Stimulated activated CD4-positive, alpha-beta T cell treated with anti-CD3 and anti-CD28 coated beads, TNF-alpha, amount 100 ng/mL, for 24 hours (primary cell): ENCODE data around the gene EIF2AK2.
"Not testable (repeated sequence)": the region's sequence is repeated elsewhere in the genome, so short reads cannot be mapped to it uniquely, and the experiment has no call there.

Source experiments
- DNase-seq, 3 experiments: peaks; one replicate each; pipeline ENCODE4 v3.0.0-alpha.2; 2020; ENCODE audit warnings: low read depth in 3 of 3

EIF2AK2 gene

DNA sequence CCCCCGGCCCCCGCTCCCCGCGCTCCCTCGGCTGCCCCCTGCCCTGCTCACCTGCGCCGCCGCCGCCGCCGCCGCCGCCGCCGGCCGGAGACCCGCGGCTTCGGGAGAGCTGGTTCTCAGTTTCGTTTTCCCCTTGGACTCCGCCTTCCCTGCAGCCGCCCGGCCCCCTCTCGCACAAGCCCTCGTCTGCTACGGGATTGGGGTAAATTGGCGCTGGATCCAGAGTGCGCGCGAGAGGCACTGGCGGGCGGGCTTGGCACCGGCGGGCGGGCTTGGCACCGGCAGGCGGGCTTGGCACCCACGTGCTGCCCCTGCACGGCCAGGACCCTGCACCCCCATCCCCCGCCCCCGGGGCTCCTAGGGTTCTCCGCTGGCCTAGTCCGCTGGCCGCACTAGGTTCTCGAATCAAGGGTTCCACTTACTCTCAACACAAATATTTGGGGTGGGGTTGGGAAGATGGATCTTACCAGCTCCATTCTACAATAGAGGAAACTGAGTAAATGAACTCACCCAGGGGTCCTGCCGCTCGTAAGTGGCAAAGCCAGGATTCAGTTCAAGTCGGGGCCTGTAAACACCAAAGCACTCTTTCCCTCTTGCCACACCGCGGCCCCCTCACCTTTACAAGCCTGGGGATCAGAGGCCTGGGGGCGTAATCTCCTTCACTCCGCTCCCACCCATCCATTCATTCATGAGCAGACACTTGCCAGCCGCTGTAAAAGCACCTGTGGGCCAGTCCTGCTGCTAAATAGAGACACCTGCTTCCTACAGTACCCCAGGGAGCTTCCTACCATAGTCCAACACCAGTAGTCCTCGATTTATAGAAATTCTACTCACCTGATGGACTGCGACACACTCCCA is at the start of gene EIF2AK2:
Gene EIF2AK2 (minus strand): TSS at position 124 of the 858 bp plus-strand sequence. CDS start 9,174 bp downstream, outside the sequence.
- peak; percentile 49 to 77 (median 62) for DNase-seq

GRCh38 chr2:37205689-37206341 is 49.0 kb upstream of the EIF2AK2 start:
- DNase-seq = no peak

DNA sequence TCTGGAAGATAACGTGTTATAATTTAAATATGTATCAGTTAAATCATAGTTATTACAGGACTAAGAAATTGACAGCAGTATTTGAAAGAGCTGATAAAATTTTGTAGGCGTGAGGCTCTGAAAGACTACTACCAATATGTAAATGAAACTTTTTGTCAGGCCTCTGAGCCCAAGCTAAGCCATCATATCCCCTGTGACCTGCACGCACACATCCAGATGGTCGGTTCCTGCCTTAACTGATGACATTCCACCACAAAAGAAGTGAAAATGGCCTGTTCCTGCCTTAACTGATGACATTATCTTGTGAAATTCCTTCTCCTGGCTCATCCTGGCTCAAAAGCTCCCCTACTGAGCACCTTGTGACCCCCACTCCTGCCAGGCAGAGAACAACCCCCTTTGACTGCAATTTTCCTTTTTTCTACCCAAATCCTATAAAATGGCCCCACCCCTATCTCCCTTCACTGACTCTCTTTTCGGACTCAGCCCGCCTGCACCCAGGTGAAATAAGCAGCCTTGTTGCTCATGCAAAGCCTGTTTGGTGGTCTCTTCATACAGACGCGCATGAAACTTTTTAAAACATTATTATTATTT is 48.4 kb upstream of the EIF2AK2 start:
- DNase-seq = not testable (repeated sequence)

GRCh38 chr2:37203708-37204107 is 46.9 kb upstream of the EIF2AK2 start:
- DNase-seq = no peak

DNA sequence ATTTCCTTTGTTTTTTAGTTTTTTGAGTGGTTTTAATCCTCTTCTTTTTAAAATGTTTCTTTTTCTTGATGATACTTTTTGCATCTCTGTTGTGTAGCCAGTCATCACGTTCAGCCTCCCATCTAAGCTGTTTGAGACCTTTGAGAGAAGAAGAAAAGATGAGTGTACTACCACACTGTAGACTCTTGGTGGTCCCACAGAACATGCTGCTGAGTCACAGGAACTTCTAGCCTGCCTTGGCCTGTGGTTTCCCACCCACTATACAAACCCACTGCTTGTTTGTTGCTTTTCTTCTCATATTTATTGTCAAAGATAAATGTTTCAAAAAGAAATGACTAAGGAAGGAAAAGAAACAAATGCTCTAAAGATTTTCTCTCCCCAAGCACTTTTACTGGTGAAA is 45.0 kb upstream of the EIF2AK2 start:
- DNase-seq = no peak

DNA sequence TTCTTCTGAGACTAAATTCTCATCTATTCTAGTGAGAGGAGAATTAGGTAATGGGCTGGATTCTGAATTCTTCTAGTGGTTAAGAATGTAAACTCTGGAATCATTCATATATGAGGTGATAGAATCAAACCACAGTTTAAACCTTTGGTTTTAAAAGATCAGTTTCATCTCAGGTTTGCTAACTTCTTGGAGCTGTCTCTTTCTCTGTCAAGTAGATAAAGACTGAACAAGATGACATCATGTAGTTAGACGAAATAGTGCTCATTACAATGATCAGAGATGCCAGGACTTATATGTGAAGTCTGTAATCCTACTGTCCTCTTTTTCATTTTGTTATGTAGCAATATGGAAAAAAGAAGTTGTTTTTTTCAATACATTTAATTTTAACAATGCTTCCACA is 44.4 kb upstream of the EIF2AK2 start:
- no peak for DNase-seq

- DNase-seq = no peak
These were observed 41.9 kb upstream of the EIF2AK2 start for GRCh38 chr2:37198681-37199065.

- DNase-seq = peak; percentile 80 to 85 (median 85)
These were observed 39.8 kb upstream of the EIF2AK2 start, which contains the start of gene CEBPZOS for GRCh38 chr2:37196320-37197195. Gene CEBPZOS, plus strand, starts transcription at chr2:37196496. Its CDS starts 3,209 bp downstream, at chr2:37199705.

DNA sequence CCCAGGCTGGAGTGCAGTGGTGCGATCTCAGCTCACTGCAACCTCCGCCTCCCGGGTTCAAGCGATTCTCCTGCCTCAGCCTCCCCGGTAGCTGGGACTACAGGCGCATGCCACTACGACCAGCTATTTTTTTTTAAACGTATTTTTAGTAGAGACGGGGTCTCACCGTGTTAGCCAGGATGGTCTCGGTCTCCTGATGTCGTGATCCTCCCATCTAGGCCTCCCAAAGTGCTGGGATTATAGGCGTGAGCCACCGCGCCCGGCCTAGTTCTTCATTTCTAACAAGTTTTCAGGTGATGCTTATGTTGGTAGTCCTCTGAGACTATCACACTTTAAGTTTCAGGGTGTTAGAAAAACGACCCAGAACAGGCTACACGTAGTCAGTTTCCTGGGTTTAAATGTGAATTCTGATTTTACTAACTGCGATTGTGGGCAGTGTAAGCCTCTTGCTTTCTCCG is 39.1 kb upstream of the EIF2AK2 start:
- not testable (repeated sequence) for DNase-seq

- DNase-seq = no peak
These were observed 35.8 kb upstream of the EIF2AK2 start for GRCh38 chr2:37192551-37192950.

- DNase-seq = no peak
These were observed 35.0 kb upstream of the EIF2AK2 start for GRCh38 chr2:37191747-37192146.

DNA sequence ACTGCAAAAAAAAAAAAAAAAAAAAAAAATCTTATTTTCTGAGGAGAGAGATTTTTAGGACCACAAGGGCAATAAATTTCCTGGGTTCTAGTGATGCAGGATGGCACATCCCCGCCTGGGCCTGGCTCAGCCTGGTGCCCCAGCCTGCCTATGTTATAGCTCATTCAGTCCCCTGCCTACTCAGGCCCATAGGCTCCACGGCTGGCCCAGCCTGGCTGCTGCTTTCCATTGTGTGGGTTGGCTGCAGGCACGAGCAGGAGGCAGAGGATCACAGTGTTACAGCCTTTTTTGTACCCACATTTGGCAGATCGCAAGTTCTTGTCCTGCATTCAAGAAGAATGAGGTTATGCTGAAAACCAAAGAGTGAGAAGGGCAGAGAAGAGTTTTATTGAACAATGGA is 34.5 kb upstream of the EIF2AK2 start:
- no peak for DNase-seq

GRCh38 chr2:37190290-37190689 is 33.5 kb upstream of the EIF2AK2 start:
- DNase-seq = no peak

DNA sequence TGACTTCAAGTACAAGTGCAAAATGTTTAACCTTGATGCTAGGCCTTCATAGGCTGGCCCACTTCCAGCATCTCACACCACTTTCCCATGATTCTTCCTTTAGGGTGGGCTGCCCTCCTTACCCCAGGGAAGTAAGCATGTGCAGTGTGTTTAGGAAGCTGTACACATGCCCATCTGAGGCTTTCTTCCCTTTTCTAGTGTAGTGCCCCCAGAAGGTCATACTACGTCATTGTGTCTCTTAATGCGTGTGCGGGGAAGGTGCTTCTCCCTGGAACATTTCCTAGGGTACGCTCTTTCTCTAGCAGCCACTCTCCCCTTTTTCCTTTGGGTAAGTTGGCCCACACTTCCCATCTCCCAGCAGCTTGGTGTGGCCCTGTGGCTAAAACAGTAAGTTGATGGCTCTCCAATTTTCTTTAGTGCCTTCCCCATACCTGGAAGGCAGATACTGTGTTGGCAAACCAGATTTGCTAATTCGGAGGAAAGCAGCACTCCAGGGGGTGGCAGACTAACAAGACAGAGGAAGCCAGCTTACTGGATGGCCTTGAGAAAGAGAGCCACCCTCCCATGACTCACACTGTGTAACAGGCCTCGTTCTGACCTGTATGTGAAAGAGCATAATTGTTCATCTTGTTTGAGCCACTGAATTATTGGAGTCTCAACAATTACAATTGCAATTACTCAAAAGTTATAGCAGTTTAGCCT is 32.8 kb upstream of the EIF2AK2 start:
- no peak for DNase-seq

GRCh38 chr2:37188570-37188969 is 31.8 kb upstream of the EIF2AK2 start, which contains the start of gene SULT6B1:
Gene SULT6B1, minus strand, starts transcription at chr2:37188670. Its CDS starts 30 bp downstream, at chr2:37188640.
- DNase-seq = no peak

- DNase-seq = no peak
These were observed 25.2 kb upstream of the EIF2AK2 start for GRCh38 chr2:37181726-37182684.

- DNase-seq = no peak
These were observed 23.9 kb upstream of the EIF2AK2 start for GRCh38 chr2:37180640-37181039.

DNA sequence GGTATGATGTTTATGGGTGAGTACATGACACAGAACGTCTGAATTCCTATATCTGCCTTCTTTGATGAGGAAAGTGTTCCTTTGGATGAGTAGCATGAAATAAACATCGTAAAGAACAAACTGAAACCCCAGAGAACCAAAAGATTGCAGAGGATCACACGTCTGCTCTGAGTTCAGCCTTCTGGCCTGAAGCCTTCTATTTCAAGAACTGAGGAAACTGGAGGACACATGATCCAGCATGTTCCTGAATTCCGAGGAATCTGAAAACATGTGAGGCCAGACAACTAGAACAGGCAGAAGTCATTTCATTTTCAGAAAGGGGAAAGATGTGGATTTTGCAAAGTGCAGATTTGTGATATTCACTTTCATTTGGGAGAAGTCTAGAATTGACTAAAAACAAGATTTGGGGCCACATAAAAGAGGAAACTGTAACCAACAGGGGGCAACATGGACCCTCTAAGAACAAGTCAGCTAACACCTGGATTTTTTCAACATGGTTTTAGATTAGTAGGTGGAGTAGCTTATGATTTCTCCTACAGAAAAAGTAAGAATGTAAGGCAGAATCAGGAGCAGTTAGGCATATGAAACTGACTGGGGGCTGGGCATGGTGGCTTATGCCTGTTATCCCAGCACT is 23.3 kb upstream of the EIF2AK2 start:
- no peak for DNase-seq

DNA sequence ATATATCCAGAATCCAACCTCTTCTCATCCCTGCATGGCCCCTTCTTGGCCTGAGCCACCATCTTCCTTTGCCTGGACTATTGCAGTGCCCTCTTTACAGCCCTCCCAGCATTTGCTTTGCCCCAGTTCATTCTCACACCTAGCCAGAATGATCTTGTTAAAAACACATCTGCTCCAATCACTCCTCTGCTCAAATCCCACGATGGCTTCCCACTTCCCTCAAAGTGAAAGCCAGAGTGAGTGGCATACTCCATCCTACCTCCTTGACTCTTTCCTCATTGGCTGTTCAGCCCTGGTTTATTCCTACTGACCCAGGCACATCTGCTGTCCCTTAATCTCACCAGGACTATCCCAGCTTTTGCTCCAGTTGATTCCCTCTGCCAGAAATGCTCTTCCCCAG is 17.0 kb upstream of the EIF2AK2 start:
- no peak for DNase-seq
